ENCODE results near the gene IFI44.

The IFI44 gene

DNA sequence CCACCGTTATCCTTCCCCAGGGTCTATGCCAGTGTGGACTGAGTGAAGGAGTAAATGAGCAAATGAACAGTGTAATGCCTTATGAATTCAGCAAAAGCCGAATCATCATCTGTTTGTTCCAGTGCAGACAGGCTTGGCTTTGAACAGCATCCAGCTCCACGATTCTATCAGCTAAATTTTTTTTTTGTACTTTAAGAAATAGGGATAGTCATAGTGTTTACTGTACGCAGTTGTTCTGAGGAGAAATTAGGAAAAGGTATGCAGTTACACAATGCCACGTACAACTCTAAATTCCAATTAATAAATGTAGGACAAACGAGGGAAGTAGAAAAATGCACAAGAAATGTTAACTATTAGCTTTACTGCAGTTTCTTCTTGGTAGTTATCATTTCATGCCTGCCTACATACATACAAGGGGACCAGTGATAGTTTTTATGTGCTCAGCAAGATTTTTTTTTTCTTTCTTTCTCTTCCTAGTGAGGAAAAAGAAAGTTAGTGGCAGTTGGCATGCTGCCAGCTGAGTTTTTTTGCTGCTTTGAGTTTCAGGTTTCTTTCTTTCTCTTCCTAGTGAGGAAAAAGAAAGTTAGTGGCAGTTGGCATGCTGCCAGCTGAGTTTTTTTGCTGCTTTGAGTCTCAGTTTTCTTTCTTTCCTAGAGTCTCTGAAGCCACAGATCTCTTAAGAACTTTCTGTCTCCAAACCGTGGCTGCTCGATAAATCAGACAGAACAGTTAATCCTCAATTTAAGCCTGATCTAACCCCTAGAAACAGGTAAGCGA, 29.6 kb upstream of the IFI44 start, which contains the start of gene IFI44L:
Gene IFI44L (plus strand): TSS at position 646 of the 777 bp plus-strand sequence. CDS start 7,468 bp downstream, outside the sequence.
- Histone ChIP-seq H3K27ac (peak within 1 kb of the TSS; percentile 39), H3K27me3 (replicated peaks) (no peaks in the 10 kb centered on the region), H3K36me3 (replicated peaks) (no peaks in the 10 kb centered on the region), H3K4me3 (ENCODE audit: low read depth, low read length) (peak within 1 kb of the TSS; percentile 31)
- TF ChIP-seq, protein P1, sequence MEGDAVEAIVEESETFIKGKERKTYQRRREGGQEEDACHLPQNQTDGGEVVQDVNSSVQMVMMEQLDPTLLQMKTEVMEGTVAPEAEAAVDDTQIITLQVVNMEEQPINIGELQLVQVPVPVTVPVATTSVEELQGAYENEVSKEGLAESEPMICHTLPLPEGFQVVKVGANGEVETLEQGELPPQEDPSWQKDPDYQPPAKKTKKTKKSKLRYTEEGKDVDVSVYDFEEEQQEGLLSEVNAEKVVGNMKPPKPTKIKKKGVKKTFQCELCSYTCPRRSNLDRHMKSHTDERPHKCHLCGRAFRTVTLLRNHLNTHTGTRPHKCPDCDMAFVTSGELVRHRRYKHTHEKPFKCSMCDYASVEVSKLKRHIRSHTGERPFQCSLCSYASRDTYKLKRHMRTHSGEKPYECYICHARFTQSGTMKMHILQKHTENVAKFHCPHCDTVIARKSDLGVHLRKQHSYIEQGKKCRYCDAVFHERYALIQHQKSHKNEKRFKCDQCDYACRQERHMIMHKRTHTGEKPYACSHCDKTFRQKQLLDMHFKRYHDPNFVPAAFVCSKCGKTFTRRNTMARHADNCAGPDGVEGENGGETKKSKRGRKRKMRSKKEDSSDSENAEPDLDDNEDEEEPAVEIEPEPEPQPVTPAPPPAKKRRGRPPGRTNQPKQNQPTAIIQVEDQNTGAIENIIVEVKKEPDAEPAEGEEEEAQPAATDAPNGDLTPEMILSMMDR (IDR thresholded peaks at IDR 0.05; ENCODE audit: low read depth, low read length, missing control alignments), result no peak
- peak; percentile 67 for DNase-seq
- in situ Hi-C loops (cut with HindIII; ENCODE audit: low pct_ligation_motif_present, low sequenced_read_pairs), result no loop called here

DNA sequence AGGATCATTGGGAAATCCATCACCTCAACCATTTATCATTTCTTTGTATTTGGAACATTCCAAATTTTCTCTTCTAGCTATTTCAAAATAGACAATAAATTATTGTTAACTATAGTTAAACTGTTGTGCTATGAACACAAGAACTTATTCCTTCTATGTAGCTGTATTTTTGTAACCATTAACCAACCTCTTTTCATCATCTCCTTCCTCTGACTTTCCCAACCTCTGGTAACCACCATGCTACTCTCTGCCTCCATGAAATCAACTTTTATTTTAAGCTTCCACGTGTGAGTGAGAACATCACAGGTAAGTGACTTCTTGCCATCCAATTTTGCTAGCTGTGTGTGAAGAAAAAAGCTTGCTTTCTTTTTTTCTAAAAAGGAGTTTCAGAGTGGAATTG, 29.0 kb upstream of the IFI44 start:
- in situ Hi-C loops (cut with HindIII; ENCODE audit: low pct_ligation_motif_present, low sequenced_read_pairs), result no loop called here
- H3K4me3 ChIP-seq (ENCODE audit: low read depth, low read length), result peak overlapping the region; percentile 31
- H3K27me3 ChIP-seq (replicated peaks), result no peaks in the 10 kb centered on the region
- peak overlapping the region; percentile 39 for H3K27ac ChIP-seq
- TF ChIP-seq, protein P1 (IDR thresholded peaks at IDR 0.05; ENCODE audit: low read depth, low read length, missing control alignments), result no peak
- no peak for DNase-seq
- no peaks in the 10 kb centered on the region for H3K36me3 ChIP-seq (replicated peaks)

DNA sequence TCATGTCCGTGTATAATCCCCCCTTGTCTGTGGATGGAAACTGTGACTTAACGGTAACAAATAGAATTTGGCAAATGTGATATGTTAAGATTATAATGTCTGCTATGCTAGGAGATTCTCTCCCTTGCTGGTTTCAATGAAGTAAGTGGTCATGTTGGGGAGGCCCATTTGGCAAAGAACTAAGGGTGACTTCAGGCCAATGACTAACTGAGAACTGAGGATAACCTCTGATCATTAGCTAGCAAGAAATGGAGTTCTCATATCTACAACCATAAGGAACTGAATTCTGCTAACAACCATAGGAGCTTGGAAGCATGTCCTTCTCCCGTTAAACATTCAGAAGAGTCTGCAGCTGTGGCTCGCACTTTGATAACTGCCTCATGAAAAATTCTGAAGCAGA, 27.1 kb upstream of the IFI44 start:
- in situ Hi-C loops (cut with HindIII; ENCODE audit: low pct_ligation_motif_present, low sequenced_read_pairs), result no loop called here
- no peak overlapping the region for H3K4me3 ChIP-seq (ENCODE audit: low read depth, low read length)
- H3K27ac ChIP-seq, result no peak overlapping the region
- no peaks in the 10 kb centered on the region for H3K27me3 ChIP-seq (replicated peaks)
- no peak for DNase-seq
- H3K36me3 ChIP-seq (replicated peaks), result no peaks in the 10 kb centered on the region
- TF ChIP-seq, protein P1 (IDR thresholded peaks at IDR 0.05; ENCODE audit: low read depth, low read length, missing control alignments), result no peak

DNA sequence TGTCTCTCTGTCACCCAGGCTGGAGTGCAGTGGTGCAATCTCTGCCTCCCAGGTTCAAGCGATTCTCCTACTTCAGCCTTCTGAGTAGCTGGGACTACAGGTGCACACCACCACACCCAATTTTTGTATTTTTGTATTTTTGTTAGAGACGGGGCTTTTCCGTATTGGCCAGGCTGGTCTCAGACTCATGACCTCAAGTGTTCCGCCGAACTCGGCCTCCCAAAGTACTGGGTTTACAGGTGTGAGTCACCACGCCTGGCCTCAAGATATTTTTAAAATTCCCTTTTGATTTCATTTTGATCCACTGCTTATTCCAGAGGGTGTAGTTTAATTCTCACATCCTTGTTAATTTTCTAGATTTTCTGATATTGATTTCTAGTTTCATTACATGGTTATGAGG, 25.6 kb upstream of the IFI44 start:
- TF ChIP-seq, protein P1 (IDR thresholded peaks at IDR 0.05; ENCODE audit: low read depth, low read length, missing control alignments), result no peak
- in situ Hi-C loops (cut with HindIII; ENCODE audit: low pct_ligation_motif_present, low sequenced_read_pairs), result no loop called here
- H3K36me3 ChIP-seq (replicated peaks), result no peaks in the 10 kb centered on the region
- H3K4me3 ChIP-seq (ENCODE audit: low read depth, low read length), result no peak overlapping the region
- H3K27ac ChIP-seq, result no peak overlapping the region
- H3K27me3 ChIP-seq (replicated peaks), result no peaks in the 10 kb centered on the region
- DNase-seq, result no peak

DNA sequence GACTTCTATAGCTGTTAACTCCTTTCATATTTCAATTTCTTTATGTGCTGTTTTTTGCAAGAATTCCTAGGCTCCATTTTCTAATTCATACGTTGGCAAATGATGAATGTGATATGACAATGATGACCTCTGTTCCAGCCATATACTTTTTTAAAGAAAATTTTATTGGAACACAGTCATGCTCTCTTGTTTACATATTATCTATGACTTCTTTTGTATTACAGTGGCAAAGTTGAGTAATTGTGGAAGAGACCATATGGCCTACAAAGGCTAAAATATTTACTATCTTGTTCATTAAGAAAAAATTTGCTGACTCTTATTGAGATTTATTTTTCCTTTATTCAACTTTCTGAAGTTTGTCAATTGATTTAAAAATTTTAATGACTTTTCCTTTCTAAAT, 22.3 kb upstream of the IFI44 start:
- Histone ChIP-seq H3K4me3 (ENCODE audit: low read depth, low read length) (no peak overlapping the region), H3K27ac (no peak overlapping the region), H3K36me3 (replicated peaks) (no peaks in the 10 kb centered on the region), H3K27me3 (replicated peaks) (no peaks in the 10 kb centered on the region)
- TF ChIP-seq, protein P1 (IDR thresholded peaks at IDR 0.05; ENCODE audit: low read depth, low read length, missing control alignments), result no peak
- no peak for DNase-seq
- in situ Hi-C loops (cut with HindIII; ENCODE audit: low pct_ligation_motif_present, low sequenced_read_pairs), result no loop called here

DNA sequence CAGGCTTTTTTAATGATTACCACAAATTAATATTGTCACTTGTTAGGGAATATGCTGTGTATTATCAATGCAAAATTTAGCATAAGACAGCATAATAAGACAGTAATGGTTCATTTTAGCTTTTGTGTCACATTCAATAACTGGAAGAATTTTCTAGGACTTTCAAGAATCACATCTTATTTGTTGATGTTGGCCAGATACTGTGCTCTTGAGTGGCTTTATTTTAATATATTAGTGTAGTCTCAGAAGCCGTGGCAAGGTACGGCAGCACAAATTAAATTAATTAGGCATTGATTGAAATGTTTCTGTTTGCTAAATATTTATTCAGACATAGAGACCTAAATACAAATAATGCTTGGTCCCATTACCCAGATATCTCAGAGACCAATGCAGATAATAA, 19.0 kb upstream of the IFI44 start:
- H3K27ac ChIP-seq, result no peak overlapping the region
- H3K4me3 ChIP-seq (ENCODE audit: low read depth, low read length), result no peak overlapping the region
- TF ChIP-seq, protein P1 (IDR thresholded peaks at IDR 0.05; ENCODE audit: low read depth, low read length, missing control alignments), result no peak
- no peaks in the 10 kb centered on the region for H3K27me3 ChIP-seq (replicated peaks)
- in situ Hi-C loops (cut with HindIII; ENCODE audit: low pct_ligation_motif_present, low sequenced_read_pairs), result no loop called here
- no peak for DNase-seq
- no peaks in the 10 kb centered on the region for H3K36me3 ChIP-seq (replicated peaks)

All from brain microvascular endothelial cell (primary cell).